Stimulated activated CD8-positive, alpha-beta memory T cell treated with anti-CD3 and anti-CD28 coated beads, Interleukin-4, amount 100 ng/mL, for 24 hours (primary cell): Measurements from ENCODE around the gene IMMP2L.

Source experiments
- DNase-seq: peaks from one replicate; pipeline ENCODE4 v3.0.0-alpha.2; 2020; ENCODE audit warnings: low read depth

IMMP2L gene

GRCh38 chr7:110621289-110621688, 941.0 kb downstream of the IMMP2L start:
- DNase-seq = no peak

- no peak for DNase-seq
Measured at GRCh38 chr7:110620110-110620735, 942.1 kb downstream of the IMMP2L start.
